GM12878 (cell line): ENCODE data around the gene ETAA1.

Source experiments
- BRCA1 ChIP-seq: IDR thresholded peaks from 2 replicates; pipeline ENCODE4 v1.6.1; 2011; ENCODE audit warnings: low read depth, low read length, improper control_type of control experiment
- CBX5 ChIP-seq: sonication (generic); IDR thresholded peaks from 2 replicates; pipeline ENCODE4 v1.6.1; 2016; ENCODE audit warnings: low read depth, moderate library complexity, mild to moderate bottlenecking, inconsistent platforms
- CTCF ChIP-seq, 3 experiments: IDR thresholded peaks in 2 of 3; conservative IDR thresholded peaks in 1 of 3; 2 replicates each; pipeline ENCODE4 v1.5.1; 2011; ENCODE audit warnings: low read depth in 3 of 3, low read length in 3 of 3, mild to moderate bottlenecking in 3 of 3, control low read depth in 2 of 3, moderate library complexity in 2 of 3, inconsistent platforms in 1 of 3, mixed read lengths in 1 of 3; ENCODE audit not compliant: control insufficient read depth in 2 of 3, insufficient read depth in 1 of 3; ENCODE audit errors: extremely low read depth in 1 of 3
- ETV6 ChIP-seq, 2 experiments: fragments of 450-650 bp in 1 of 2; IDR thresholded peaks in 1 of 2; conservative IDR thresholded peaks in 1 of 2; 2 replicates each; pipeline ENCODE4 v1.6.1; 2014; ENCODE audit warnings: antibody characterized with exemption in 1 of 2, borderline replicate concordance in 1 of 2, low read depth in 1 of 2, mild to moderate bottlenecking in 1 of 2, moderate library complexity in 1 of 2
- MXI1 ChIP-seq: fragments of 150-350 bp; IDR thresholded peaks from 2 replicates; pipeline ENCODE4 v1.6.1; 2011; ENCODE audit warnings: low read depth, mild to moderate bottlenecking, inconsistent platforms, low read length, improper control_type of control experiment
- NR2C2 ChIP-seq: IDR thresholded peaks from 2 replicates; pipeline ENCODE4 v1.6.1; 2011; ENCODE audit warnings: borderline replicate concordance, low read depth; ENCODE audit not compliant: control insufficient read depth, insufficient read length
- POLR2AphosphoS5 ChIP-seq: IDR thresholded peaks from 2 replicates; pipeline ENCODE4 v1.6.1; 2011; ENCODE audit warnings: mild to moderate bottlenecking, low read length, inconsistent platforms
- SP1 ChIP-seq: IDR thresholded peaks from one replicate; pipeline ENCODE4 v1.6.1; 2011; ENCODE audit warnings: low read depth, low read length
- SUZ12 ChIP-seq: fragments of 200-600 bp; sonication (generic); IDR thresholded peaks from one replicate; pipeline ENCODE4 v1.6.1; 2018; ENCODE audit warnings: antibody characterized with exemption, mild to moderate bottlenecking; ENCODE audit not compliant: unreplicated experiment
- USF2 ChIP-seq: IDR thresholded peaks from 2 replicates; pipeline ENCODE4 v1.6.1; 2011; ENCODE audit warnings: low read depth, low read length, improper control_type of control experiment, borderline replicate concordance

GRCh38 chr2:67414867-67415266, 17.7 kb downstream of the ETAA1 start:
- TF ChIP-seq CTCF (IDR thresholded peaks at IDR 0.05 in 2 of 3, conservative IDR thresholded peaks at IDR 0.05 in 1 of 3; ENCODE audit: control insufficient read depth in 2 of 3, extremely low read depth in 1 of 3, insufficient read depth in 1 of 3, low read depth in 3 of 3, low read length in 3 of 3) (no peak), ETV6 (conservative IDR thresholded peaks at IDR 0.05 in 1 of 2, IDR thresholded peaks at IDR 0.05 in 1 of 2; ENCODE audit: borderline replicate concordance in 1 of 2, low read depth in 1 of 2) (no peak), BRCA1 (no peak), MXI1 (no peak), CBX5 (no peak), SP1 (no peak), NR2C2 (no peak), POLR2AphosphoS5 (no peak), SUZ12 (no peak), USF2 (no peak)
